HG02642 (cell line): ENCODE measurements around the gene DTNBP1.

ENCODE experiments used
- ATAC-seq: cut with Tn5 transposase; IDR thresholded peaks from one replicate; pipeline ENCODE4 v1.9.1; 2021; ENCODE audit warnings: mild to moderate bottlenecking; ENCODE audit not compliant: unreplicated experiment, poor library complexity

The DTNBP1 gene

GRCh38 chr6:15662326-15663129 is at the start of gene DTNBP1:
TSS of gene DTNBP1 (minus strand) at chr6:15663028. CDS start at chr6:15662869, 159 bp downstream.
- peak; percentile 78 for ATAC-seq

GRCh38 chr6:15709651-15710269 is 46.9 kb upstream of the DTNBP1 start:
- no peak for ATAC-seq

DNA sequence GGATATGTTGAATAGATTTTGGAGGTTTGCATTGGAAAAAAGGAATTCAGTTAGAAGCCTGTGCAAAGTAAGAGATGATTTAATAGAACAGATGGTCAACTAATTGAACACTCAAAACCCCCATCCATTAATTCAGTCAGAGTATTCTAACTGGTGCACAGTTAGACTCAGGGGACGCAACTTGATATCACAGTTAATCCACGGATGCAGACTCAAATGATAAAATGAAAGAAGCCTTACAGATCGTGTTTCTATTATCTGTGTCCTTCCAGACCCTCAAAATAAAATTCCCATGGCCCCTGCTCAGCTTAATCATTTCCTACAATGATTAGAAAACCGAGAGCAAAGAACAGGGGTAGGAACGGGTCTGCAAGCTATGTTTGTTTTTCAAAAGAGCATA is 45.4 kb upstream of the DTNBP1 start:
- ATAC-seq = no peak

GRCh38 chr6:15705981-15706380 is 43.2 kb upstream of the DTNBP1 start:
- ATAC-seq = no peak

- no peak for ATAC-seq
These were observed 35.6 kb upstream of the DTNBP1 start for GRCh38 chr6:15698471-15698870.

- no peak for ATAC-seq
These were observed 35.1 kb upstream of the DTNBP1 start for GRCh38 chr6:15697895-15698294.

DNA sequence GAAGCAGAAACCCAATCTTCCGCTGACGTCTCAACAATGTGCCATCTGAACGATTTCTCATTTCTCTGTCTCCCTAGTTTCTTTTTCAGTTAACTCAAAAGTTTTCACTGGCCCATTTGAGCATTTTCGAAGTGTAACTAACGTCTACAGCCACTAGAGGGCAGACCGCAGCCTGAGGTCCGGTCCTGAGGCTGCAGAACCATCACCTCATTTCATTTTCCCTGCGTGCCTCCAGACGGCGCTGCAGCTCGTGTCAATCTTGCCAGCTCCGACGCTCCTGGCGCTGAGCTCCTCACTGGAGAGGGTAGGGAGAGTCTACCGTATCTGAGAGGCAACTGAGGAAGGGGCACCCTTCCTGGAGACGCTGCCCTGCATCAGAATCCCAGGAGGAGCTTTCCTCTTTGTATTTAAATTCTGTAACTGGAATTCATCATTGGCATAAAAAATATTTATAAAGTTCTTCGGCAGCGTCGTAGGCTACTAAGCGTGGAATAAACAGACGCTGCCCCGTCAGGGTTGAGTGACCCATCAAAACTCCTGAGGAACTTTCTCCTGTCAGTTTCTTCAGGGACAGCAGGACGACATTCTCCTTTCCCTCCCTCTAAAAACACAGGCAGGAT is 28.5 kb upstream of the DTNBP1 start:
- ATAC-seq = peak; percentile 99

DNA sequence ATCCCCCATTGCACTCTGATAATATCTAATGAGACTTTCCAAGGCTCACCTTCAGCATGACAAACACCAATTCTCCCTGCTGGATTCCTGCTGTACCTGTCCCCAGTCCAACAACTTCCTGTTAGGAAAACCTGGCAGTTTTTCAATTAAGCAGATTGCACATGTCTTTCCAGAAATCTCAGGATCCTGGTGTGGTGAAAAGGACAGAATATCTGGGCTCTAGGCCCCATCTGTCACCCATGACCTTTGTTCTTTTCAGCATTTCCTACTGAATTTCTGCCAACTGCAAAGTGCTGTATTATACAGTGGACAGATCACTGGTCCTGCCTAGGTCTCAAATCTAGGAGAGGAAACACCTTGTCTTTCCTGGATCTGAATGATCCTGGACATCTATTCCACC is 27.7 kb upstream of the DTNBP1 start:
- no peak for ATAC-seq

GRCh38 chr6:15689586-15690482 is 27.0 kb upstream of the DTNBP1 start:
- ATAC-seq = no peak

- ATAC-seq = no peak
These were observed 22.8 kb upstream of the DTNBP1 start for GRCh38 chr6:15685619-15686018.

DNA sequence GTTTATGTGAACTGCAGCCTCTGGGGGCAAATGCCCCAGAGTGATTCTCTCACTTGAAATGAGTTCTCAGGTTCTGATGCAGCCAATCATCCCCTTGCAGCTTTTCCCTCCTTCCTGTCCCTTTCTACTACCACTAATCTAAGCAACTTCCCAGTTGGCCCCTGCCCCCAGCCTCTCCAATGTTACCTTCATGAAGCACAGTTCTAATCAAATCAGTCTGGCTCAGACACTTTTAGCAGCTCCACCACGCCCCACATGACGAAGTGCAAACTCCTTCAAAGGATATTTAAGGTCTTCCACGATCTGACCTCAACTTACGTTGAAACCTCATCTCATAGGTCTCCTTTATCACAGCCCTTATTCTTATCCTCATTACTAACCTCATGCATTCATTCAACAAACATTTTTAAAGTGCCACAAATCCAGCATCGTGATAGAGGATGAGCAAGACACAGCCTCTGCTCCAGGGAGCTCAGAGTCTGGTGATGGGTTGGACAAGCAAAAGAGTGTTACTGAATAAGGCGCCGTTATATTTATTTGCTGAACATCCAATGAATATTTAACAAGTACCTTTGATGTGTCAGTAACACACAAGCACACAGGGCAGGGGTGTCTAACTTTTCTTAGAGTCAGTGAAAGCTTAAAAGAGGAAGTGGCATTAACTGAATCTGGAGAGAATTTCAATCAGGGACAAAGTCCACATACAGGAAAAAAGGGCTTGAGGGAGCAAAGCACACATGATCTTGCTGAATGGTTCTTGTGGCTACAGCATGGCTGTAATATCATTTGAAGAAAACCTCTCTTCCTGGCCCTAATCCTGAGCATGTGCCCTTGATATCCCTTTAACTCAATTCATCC is 20.4 kb upstream of the DTNBP1 start:
- no peak for ATAC-seq

- ATAC-seq = no peak
These were observed 19.1 kb upstream of the DTNBP1 start for GRCh38 chr6:15681946-15682345.

GRCh38 chr6:15678514-15678913 is 15.7 kb upstream of the DTNBP1 start:
- ATAC-seq = no peak

- no peak for ATAC-seq
These were observed 15.0 kb upstream of the DTNBP1 start for GRCh38 chr6:15677822-15678221.

- no peak for ATAC-seq
These were observed 12.8 kb upstream of the DTNBP1 start for GRCh38 chr6:15675536-15676220.

DNA sequence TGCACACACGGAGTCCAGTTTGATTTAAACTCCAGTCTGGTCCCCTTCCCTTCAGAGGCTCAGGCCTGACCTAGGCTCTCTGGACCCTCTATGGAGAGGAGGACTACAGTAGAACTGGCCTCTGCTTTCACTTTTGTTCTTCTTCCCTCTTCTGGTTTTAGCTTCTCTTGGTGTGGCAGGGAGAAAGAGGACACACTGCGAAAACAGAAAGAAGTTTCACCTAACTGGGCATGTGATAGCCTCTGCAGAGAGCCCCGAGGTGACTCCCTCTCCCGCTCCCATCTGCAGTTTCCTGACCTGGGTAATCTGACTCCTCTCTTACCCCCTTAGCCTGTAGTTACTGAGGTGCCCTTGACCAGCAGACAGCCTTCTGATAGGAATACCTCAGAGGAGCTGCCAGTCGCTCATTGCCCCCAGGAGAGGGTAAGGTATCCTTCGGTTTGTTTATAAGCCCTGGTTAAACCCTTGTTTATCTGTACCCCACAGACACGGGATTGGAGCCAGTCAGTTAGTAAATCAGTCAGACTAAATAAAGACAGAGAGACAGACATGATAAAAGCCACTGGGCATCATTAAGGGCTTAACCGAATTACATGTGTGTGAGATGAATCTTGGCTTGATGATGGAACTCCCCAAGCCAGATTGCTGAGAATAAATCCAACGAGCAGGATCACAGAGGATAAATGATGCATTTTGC is 12.0 kb upstream of the DTNBP1 start:
- ATAC-seq = no peak

DNA sequence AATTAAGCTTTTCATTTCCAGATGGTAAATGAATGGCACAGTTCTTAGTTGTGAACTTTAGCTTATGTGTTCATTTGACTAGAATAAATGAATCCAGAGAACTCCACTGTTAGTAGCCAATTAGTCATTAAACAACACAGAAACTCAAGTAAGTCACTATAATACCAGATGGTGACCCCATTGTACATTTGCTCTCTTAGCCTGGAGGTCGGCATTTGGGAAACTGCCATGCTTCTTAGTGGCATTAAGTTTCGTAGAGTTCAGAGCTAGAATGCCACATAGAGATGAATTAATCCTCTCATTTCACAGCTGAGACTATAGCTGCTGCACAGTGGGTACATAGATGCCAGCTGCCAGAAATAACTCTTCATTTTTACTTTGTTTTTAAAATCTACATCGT is 10.8 kb upstream of the DTNBP1 start:
- ATAC-seq = no peak

GRCh38 chr6:15672818-15673217 is 10.0 kb upstream of the DTNBP1 start:
- no peak for ATAC-seq
